VCaP (cell line): ENCODE measurements around the gene TMEM214.
A peak's percentile ranks its signal among the peaks of the same experiment; 100 is the strongest.

Experiments
- H3K27ac ChIP-seq: fragments of 450-650 bp; 2 replicates; pipeline ENCODE4 v1.5.1; 2017
- TF ChIP-seq, protein P1 (sequence below): fragments of 450-650 bp; conservative IDR thresholded peaks from 2 replicates; pipeline ENCODE4 v1.5.1; 2017; ENCODE audit warnings: mild to moderate bottlenecking, moderate library complexity

The TMEM214 gene

DNA sequence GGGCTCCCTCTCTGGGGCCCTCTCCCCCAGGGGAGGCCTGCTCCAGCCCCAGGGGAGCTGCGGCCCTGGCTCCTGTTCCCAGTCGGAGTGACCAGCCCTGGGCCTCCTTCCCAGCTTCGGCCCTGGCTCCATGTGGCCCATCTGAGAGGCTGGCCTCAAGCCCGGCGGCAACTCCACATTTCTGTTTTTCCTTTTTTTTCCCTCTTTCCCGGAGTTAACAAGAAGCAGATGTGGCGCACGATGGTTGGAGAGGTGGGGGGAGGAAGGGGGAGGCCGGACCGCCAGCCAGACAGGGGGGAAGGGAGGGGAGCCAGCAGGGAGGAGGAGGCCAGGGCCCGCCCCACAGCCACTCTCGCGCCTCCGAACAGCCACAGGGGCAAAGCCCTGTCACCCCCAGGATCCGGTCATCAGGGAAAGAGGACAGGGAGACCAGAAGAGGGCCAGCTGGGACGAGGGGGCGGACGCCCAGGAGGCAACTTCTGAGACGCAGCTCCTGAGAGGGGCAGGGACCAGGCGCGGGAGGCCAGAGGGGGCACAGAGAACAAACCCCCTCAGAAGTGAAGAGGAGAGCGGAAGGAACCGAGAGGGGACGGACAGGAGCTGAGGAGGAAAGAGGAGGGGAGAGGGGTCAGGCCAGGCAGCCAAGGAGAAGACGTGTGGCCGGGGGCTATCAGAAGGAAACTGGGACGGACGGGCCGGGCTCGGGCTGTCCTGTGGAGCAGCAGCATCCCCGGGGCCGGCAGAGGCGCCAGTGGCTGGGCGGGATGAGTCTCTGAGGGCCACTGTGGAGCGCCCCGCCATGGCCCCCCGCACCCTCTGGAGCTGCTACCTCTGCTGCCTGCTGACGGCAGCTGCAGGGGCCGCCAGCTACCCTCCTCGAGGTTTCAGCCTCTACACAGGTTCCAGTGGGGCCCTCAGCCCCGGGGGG lies 45.8 kb downstream of the TMEM214 start, which contains the start of gene EMILIN1:
Gene EMILIN1, plus strand, starts transcription at position 349 of the 928 bp plus-strand sequence. Its CDS starts 451 bp downstream, at position 800.
- no peak within 1 kb of the TSS for H3K27ac ChIP-seq
- TF ChIP-seq, protein P1, sequence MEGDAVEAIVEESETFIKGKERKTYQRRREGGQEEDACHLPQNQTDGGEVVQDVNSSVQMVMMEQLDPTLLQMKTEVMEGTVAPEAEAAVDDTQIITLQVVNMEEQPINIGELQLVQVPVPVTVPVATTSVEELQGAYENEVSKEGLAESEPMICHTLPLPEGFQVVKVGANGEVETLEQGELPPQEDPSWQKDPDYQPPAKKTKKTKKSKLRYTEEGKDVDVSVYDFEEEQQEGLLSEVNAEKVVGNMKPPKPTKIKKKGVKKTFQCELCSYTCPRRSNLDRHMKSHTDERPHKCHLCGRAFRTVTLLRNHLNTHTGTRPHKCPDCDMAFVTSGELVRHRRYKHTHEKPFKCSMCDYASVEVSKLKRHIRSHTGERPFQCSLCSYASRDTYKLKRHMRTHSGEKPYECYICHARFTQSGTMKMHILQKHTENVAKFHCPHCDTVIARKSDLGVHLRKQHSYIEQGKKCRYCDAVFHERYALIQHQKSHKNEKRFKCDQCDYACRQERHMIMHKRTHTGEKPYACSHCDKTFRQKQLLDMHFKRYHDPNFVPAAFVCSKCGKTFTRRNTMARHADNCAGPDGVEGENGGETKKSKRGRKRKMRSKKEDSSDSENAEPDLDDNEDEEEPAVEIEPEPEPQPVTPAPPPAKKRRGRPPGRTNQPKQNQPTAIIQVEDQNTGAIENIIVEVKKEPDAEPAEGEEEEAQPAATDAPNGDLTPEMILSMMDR, result no peak

- no peak overlapping the region for H3K27ac ChIP-seq
- TF ChIP-seq, protein P1, result no peak
Observed at GRCh38 chr2:27079233-27080139, 46.7 kb downstream of the TMEM214 start.

DNA sequence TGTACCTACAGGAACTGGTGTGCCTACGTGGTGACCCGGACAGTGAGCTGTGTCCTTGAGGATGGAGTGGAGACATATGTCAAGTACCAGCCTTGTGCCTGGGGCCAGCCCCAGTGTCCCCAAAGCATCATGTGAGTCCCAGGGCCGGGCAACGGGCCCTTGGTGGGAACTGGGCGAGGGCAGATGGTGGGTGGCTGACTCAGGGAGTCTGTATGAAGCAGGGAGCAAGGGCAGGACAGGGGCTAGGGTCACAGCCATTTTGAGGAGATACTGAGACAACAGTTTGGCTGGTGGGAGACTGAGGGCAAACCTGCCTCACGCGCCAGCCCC lies 47.3 kb downstream of the TMEM214 start:
- H3K27ac ChIP-seq, result no peak overlapping the region
- TF ChIP-seq, protein P1, result no peak

DNA sequence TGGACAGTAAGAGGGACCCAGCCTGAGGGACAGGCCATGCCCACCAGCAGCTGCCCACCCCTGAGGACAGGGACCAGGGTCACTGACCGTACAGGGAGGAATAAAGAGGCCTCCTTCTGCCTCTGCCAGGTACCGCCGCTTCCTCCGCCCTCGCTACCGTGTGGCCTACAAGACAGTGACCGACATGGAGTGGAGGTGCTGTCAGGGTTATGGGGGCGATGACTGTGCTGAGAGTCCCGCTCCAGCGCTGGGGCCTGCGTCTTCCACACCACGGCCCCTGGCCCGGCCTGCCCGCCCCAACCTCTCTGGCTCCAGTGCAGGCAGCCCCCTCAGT lies 47.8 kb downstream of the TMEM214 start:
- peak overlapping the region; percentile 81 for H3K27ac ChIP-seq
- TF ChIP-seq, protein P1, result no peak

GRCh38 chr2:27081984-27082772 lies 49.4 kb downstream of the TMEM214 start:
- H3K27ac ChIP-seq, result peak overlapping the region; percentile 81
- TF ChIP-seq, protein P1, result no peak

- H3K27ac ChIP-seq, result peak overlapping the region; percentile 81; the same call in 1 of the 2 replicates
- TF ChIP-seq, protein P1, result no peak
Observed at GRCh38 chr2:27082773-27083409, 50.1 kb downstream of the TMEM214 start.
